ENCODE data around the gene PTPRU.
A peak's percentile ranks its signal among the peaks of the same experiment; 100 is the strongest.

PTPRU gene

DNA sequence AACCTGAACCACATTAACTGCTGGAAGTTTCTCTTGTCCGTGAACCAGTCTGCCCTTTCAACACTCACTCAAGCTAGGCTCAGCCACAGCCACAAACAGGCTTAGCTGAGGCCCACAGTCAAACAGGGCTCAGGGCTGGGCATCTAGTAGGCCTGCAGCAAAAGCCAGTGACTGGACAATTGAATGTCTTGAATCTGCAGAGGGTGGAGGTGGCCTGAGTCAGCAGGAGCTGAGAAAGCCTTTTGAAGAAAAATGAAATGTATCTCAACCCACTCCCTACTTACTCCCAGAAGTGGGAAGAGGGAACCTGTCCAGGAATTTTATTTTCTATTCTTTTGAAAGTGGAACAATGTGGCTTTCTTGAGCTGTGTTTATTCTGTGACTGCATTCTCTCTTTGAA lies 95.4 kb downstream of the PTPRU start:
- TF ChIP-seq, protein P1, sequence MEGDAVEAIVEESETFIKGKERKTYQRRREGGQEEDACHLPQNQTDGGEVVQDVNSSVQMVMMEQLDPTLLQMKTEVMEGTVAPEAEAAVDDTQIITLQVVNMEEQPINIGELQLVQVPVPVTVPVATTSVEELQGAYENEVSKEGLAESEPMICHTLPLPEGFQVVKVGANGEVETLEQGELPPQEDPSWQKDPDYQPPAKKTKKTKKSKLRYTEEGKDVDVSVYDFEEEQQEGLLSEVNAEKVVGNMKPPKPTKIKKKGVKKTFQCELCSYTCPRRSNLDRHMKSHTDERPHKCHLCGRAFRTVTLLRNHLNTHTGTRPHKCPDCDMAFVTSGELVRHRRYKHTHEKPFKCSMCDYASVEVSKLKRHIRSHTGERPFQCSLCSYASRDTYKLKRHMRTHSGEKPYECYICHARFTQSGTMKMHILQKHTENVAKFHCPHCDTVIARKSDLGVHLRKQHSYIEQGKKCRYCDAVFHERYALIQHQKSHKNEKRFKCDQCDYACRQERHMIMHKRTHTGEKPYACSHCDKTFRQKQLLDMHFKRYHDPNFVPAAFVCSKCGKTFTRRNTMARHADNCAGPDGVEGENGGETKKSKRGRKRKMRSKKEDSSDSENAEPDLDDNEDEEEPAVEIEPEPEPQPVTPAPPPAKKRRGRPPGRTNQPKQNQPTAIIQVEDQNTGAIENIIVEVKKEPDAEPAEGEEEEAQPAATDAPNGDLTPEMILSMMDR (IDR thresholded peaks at IDR 0.05; ENCODE audit: low read depth, low read length, missing control alignments): no peak
- no peak overlapping the region for H3K4me3 ChIP-seq (replicated peaks; ENCODE audit: low read depth, low read length)
- no peak for DNase-seq (ENCODE audit: extremely low read depth, low read depth)

DNA sequence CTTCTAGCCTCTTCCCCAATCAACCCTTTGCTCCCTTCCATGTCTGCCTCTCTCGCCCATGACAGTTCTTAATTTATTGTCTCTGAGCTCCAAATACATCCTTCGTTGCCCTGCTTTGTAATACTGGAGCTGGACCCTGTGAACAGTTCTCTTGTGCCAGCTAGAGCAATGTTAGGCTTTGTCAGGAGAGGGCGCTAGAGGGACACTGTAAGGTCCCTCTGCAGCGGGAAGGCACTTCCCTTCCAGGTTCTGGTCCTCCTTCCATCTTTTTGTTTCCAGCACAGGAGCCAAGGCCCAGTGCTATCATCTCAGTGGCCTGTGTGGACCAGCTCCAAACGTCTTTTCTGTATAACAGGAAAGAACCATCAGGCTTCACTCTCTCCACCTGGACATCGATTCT lies 95.9 kb downstream of the PTPRU start:
- peak; percentile 31 for DNase-seq (ENCODE audit: extremely low read depth, low read depth)
- TF ChIP-seq, protein P1 (IDR thresholded peaks at IDR 0.05; ENCODE audit: low read depth, low read length, missing control alignments): peak; percentile 76
- no peak overlapping the region for H3K4me3 ChIP-seq (replicated peaks; ENCODE audit: low read depth, low read length)

DNA sequence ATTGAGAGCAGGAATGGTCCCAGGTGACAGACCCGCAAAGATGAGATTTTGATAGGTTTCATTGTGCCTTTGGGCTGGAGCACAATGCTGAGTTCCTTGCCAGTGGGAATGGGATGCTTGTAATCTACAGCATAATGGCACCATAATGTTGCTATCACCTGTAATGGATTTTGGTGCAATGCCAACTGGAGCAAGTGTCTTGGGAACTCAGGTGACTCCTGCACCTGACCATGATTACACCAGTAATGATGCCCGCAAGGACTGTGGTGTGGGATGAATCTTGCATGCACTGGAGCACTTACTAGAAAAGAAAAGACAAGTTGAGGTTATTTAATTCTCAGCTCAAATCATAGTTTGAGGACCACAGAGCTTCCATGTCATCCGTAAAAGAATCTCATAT lies 96.7 kb downstream of the PTPRU start:
- DNase-seq (ENCODE audit: extremely low read depth, low read depth): no peak
- TF ChIP-seq, protein P1 (IDR thresholded peaks at IDR 0.05; ENCODE audit: low read depth, low read length, missing control alignments): no peak
- H3K4me3 ChIP-seq (replicated peaks; ENCODE audit: low read depth, low read length): no peak overlapping the region

DNA sequence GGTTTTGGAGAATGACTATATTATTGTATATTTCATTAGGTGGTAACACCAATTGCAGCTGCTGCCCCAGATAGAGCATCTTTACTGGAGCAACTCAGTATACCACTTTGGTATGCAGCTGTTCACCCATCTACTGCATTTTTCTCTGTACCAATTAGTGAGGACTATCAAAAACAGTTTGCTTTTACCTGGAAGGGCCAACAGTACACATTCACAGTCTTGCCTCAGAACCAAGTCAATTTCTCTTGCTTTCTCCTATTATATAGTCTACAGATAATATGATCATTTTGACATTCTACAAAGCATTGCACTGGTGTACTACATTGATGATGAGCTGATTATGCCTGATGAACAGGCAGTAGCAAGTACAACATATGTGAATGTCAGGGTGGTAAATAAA lies 99.3 kb downstream of the PTPRU start:
- no peak for DNase-seq (ENCODE audit: extremely low read depth, low read depth)
- TF ChIP-seq, protein P1 (IDR thresholded peaks at IDR 0.05; ENCODE audit: low read depth, low read length, missing control alignments): no peak

DNA sequence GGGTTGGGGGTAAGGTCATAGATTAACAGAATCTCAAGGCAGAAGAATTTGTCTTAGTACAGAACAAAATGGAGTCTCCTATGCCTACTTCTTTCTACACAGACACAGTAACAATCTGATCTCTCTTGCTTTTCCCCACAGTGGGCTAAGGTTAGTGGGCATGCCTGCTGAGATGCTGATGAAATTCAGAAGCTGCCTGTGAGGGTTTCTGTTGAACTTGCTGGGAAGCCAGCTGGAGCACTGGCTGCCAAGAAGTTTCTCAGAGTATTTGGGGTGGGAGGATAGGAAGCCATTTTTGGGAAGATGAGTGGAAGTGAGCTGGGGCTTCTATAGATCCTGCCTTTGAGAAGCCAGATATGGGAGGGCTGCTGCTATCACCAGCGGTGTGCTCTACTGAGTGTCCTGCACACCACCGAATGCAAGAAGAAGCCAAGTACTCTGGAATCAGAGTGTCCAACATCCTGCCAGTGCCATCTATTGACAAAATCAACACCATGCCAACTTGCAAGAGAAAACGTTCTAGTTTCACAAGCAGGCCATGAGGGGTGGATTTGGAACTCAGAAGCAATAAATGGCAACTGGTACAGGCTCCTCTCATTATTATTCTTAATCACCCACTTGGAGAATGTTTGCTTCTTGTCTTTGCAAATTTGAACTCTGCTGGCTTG lies 102.7 kb downstream of the PTPRU start:
- TF ChIP-seq, protein P1 (IDR thresholded peaks at IDR 0.05; ENCODE audit: low read depth, low read length, missing control alignments): no peak
- no peak overlapping the region for H3K4me3 ChIP-seq (replicated peaks; ENCODE audit: low read depth, low read length)
- no peak for DNase-seq (ENCODE audit: extremely low read depth, low read depth)

More for the DNA sequence above, 99.3 kb downstream of the PTPRU start:
- H3K4me3 ChIP-seq (replicated peaks; ENCODE audit: low read depth, low read length): no peak overlapping the region

DNA sequence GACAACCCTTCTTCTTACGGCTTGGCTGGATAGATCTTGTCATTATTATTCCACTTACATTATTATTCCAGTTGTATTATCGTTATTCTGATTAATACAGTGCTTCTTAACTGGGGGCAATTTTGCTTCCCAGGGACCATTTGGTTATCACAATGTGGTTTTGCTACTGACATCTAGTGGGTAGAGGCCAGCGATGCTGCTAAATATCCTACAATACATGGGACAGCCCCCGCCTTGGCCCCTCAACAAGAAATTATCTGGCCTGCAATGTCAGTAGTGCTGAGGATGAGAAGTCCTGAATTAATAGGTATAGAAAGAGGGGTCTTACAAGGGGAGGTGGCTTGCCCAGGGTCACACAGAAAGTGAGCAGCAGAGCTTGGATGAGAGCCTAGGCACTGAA lies 105.6 kb downstream of the PTPRU start:
- DNase-seq (ENCODE audit: extremely low read depth, low read depth): no peak
- TF ChIP-seq, protein P1 (IDR thresholded peaks at IDR 0.05; ENCODE audit: low read depth, low read length, missing control alignments): no peak
- no peak overlapping the region for H3K4me3 ChIP-seq (replicated peaks; ENCODE audit: low read depth, low read length)

DNA sequence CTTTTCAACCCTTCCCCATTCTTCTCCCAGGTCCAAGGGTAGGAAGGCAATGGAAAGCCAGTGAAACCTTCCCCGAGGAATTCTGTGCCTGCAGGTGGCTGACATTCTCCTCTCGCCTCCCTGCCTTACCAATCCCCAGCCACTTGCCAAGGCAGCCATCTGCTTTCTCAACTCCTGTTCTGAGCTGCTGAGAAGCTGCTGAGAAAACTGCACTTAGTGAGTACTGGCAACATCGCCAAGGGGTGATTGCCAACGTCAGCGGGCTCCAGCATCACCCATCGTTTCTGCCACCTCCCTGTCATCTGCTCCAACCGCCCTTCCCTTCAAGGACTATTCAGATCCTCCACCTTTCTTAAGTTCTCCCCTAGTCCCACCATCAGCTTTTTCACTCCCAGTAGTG lies 106.0 kb downstream of the PTPRU start:
- TF ChIP-seq, protein P1 (IDR thresholded peaks at IDR 0.05; ENCODE audit: low read depth, low read length, missing control alignments): no peak
- no peak overlapping the region for H3K4me3 ChIP-seq (replicated peaks; ENCODE audit: low read depth, low read length)
- no peak for DNase-seq (ENCODE audit: extremely low read depth, low read depth)
